RCC 7860 (cell line): ENCODE results near the gene ATP2A3.

Source experiments
- DNase-seq: peaks from one replicate; pipeline ENCODE4 v3.0.0-alpha.2; 2015; ENCODE audit warnings: low spot score
- FAIRE-seq: peaks from 2 replicates; lab custom pipeline; 2012; peaks lifted over from hg19 to GRCh38; lab: Jason Lieb, UNC

Gene ATP2A3

GRCh38 chr17:3879591-3880417 is 84.4 kb downstream of the ATP2A3 start:
- FAIRE-seq (no peak), DNase-seq (no peak)

GRCh38 chr17:3879186-3879585 is 85.1 kb downstream of the ATP2A3 start:
- FAIRE-seq = no peak
- DNase-seq = peak; percentile 4

GRCh38 chr17:3877220-3877619 is 87.0 kb downstream of the ATP2A3 start:
- no peak for FAIRE-seq
- DNase-seq = no peak

GRCh38 chr17:3875317-3875716 is 88.9 kb downstream of the ATP2A3 start:
- FAIRE-seq = no peak
- DNase-seq = no peak
